H9 (cell line): ENCODE measurements around the gene LCMT1. TPM values are rescaled to one million over a fixed set of nuclear protein-coding genes. Genes with fewer than 3 reads are reported as not detected.

Experiments
- DNase-seq: peaks from one replicate; pipeline ENCODE4 v3.0.0-alpha.2; 2017
- H2AFZ ChIP-seq: one replicate; pipeline ENCODE4 v1.6.1; 2013; ENCODE audit warnings: mild to moderate bottlenecking, low read length, control low read depth, moderate library complexity
- H2AK5ac ChIP-seq: 2 replicates; pipeline ENCODE4 v1.6.1; 2013; ENCODE audit warnings: low read length, control low read depth, mixed read lengths; ENCODE audit not compliant: insufficient read length
- H2BK120ac ChIP-seq: one replicate; pipeline ENCODE4 v1.6.1; 2013; ENCODE audit warnings: low read depth, mild to moderate bottlenecking, low read length, control low read depth, inconsistent platforms; ENCODE audit not compliant: poor library complexity, severe bottlenecking
- H2BK12ac ChIP-seq: 2 replicates; pipeline ENCODE4 v1.6.1; 2013; ENCODE audit warnings: low read length, control low read depth, mixed read lengths, low read depth; ENCODE audit not compliant: insufficient read length
- H2BK15ac ChIP-seq: 2 replicates; pipeline ENCODE4 v1.6.1; 2013; ENCODE audit warnings: low read depth, low read length, control low read depth
- H2BK20ac ChIP-seq: one replicate; pipeline ENCODE4 v1.6.1; 2013; ENCODE audit warnings: low read depth, mild to moderate bottlenecking, low read length, control low read depth, inconsistent platforms; ENCODE audit not compliant: poor library complexity, severe bottlenecking
- H2BK5ac ChIP-seq: 2 replicates; pipeline ENCODE4 v1.6.1; 2013; ENCODE audit warnings: low read length, control low read depth, mixed read lengths; ENCODE audit not compliant: insufficient read length
- H3K14ac ChIP-seq: 2 replicates; pipeline ENCODE4 v1.6.1; 2013; ENCODE audit warnings: low read length, control low read depth; ENCODE audit not compliant: insufficient read depth
- H3K18ac ChIP-seq: 2 replicates; pipeline ENCODE4 v1.6.1; 2013; ENCODE audit warnings: low read depth, mild to moderate bottlenecking, mixed read lengths, low read length, control low read depth; ENCODE audit not compliant: insufficient read length
- H3K23ac ChIP-seq: 2 replicates; pipeline ENCODE4 v1.6.1; 2013; ENCODE audit warnings: low read length, control low read depth, mixed read lengths, low read depth; ENCODE audit not compliant: insufficient read length
- H3K23me2 ChIP-seq: 2 replicates; pipeline ENCODE4 v1.6.1; 2013; ENCODE audit warnings: low read depth, mild to moderate bottlenecking, mixed read lengths, low read length, control low read depth; ENCODE audit not compliant: insufficient read length, poor library complexity, severe bottlenecking
- H3K27ac ChIP-seq: 2 replicates; pipeline ENCODE4 v1.5.1; 2013; ENCODE audit warnings: low read length, control low read depth, mixed read lengths, low read depth; ENCODE audit not compliant: insufficient read length
- H3K27me3 ChIP-seq: 2 replicates; pipeline ENCODE4 v1.6.1; 2013; ENCODE audit warnings: low read length, control low read depth, inconsistent platforms; ENCODE audit not compliant: insufficient read depth
- H3K4ac ChIP-seq: 2 replicates; pipeline ENCODE4 v1.6.1; 2013; ENCODE audit warnings: low read depth, mild to moderate bottlenecking, control low read depth, inconsistent platforms, low read length, moderate library complexity
- H3K4me1 ChIP-seq: 2 replicates; pipeline ENCODE4 v1.6.1; 2013; ENCODE audit warnings: low read length, control low read depth, inconsistent platforms; ENCODE audit not compliant: insufficient read depth
- H3K4me2 ChIP-seq: 2 replicates; pipeline ENCODE4 v1.6.1; 2013; ENCODE audit warnings: low read length, control low read depth, mixed read lengths; ENCODE audit not compliant: insufficient read length, insufficient read depth
- H3K56ac ChIP-seq: 2 replicates; pipeline ENCODE4 v1.6.1; 2013; ENCODE audit warnings: low read depth, mild to moderate bottlenecking, mixed read lengths, low read length, control low read depth; ENCODE audit not compliant: insufficient read length
- H3K79me1 ChIP-seq: 2 replicates; pipeline ENCODE4 v1.6.1; 2013; ENCODE audit warnings: low read depth, mild to moderate bottlenecking, moderate library complexity, low read length, control low read depth, inconsistent platforms; ENCODE audit not compliant: insufficient read depth, poor library complexity, severe bottlenecking
- H3K79me2 ChIP-seq: 2 replicates; pipeline ENCODE4 v1.6.1; 2013; ENCODE audit warnings: low read length, control low read depth, inconsistent platforms; ENCODE audit not compliant: insufficient read depth
- H3K9ac ChIP-seq: 2 replicates; pipeline ENCODE4 v1.6.1; 2013; ENCODE audit warnings: low read length, control low read depth, mixed read lengths; ENCODE audit not compliant: insufficient read length; ENCODE audit errors: extremely low read depth
- H3K9me3 ChIP-seq: one replicate; pipeline ENCODE4 v1.6.1; 2013; ENCODE audit warnings: low read depth, low read length, inconsistent platforms; ENCODE audit not compliant: control insufficient read depth
- H3T11ph ChIP-seq: one replicate; pipeline ENCODE4 v1.6.1; 2013; ENCODE audit warnings: mild to moderate bottlenecking, low read length, control low read depth, inconsistent platforms
- H4K20me1 ChIP-seq: one replicate; pipeline ENCODE4 v1.6.1; 2013; ENCODE audit not compliant: control insufficient read depth, insufficient read length, insufficient read depth
- H4K5ac ChIP-seq: 2 replicates; pipeline ENCODE4 v1.6.1; 2013; ENCODE audit warnings: low read depth, mild to moderate bottlenecking, mixed read lengths, low read length, control low read depth; ENCODE audit not compliant: insufficient read length
- H4K8ac ChIP-seq: replicated peaks from 2 replicates; pipeline ENCODE4 v1.6.1; 2013; ENCODE audit warnings: low read length, control low read depth, mixed read lengths, low read depth; ENCODE audit not compliant: insufficient read length
- H4K91ac ChIP-seq: 2 replicates; pipeline ENCODE4 v1.6.1; 2013; ENCODE audit warnings: low read depth, mild to moderate bottlenecking, moderate library complexity, mixed read lengths, low read length, control low read depth; ENCODE audit not compliant: insufficient read length
- H3K27ac Mint-ChIP-seq, 3 experiments: 2 replicates in 2 of 3; 3 replicates in 1 of 3; pipeline ENCODE4 v1.8.0; 2020 to 2021; ENCODE audit warnings: mixed read lengths in 3 of 3, mild to moderate bottlenecking in 1 of 3, moderate library complexity in 1 of 3
- H3K27me3 Mint-ChIP-seq: 2 replicates; pipeline ENCODE4 v1.8.0; 2021; ENCODE audit warnings: low read depth, mild to moderate bottlenecking, moderate library complexity, mixed read lengths
- H3K36me3 Mint-ChIP-seq, 3 experiments: 2 replicates in 2 of 3; 3 replicates in 1 of 3; pipeline ENCODE4 v1.8.0; 2020 to 2021; ENCODE audit warnings: low read depth in 3 of 3, mixed read lengths in 3 of 3; ENCODE audit not compliant: insufficient read depth in 1 of 3
- H3K4me1 Mint-ChIP-seq, 2 experiments: 2 replicates each; pipeline ENCODE4 v1.8.0; 2020; ENCODE audit warnings: mixed read lengths in 2 of 2
- H3K4me3 Mint-ChIP-seq, 2 experiments: 2 replicates in 1 of 2; 3 replicates in 1 of 2; pipeline ENCODE4 v1.8.0; 2020 to 2021; ENCODE audit warnings: mild to moderate bottlenecking in 2 of 2, mixed read lengths in 2 of 2, moderate library complexity in 1 of 2
- H3K9me3 Mint-ChIP-seq, 2 experiments: 2 replicates in 1 of 2; 3 replicates in 1 of 2; pipeline ENCODE4 v1.8.0; 2020; ENCODE audit warnings: mild to moderate bottlenecking in 2 of 2, mixed read lengths in 2 of 2, moderate library complexity in 1 of 2
- CTCF ChIP-seq: fragments of 200-600 bp; sonication (generic); conservative IDR thresholded peaks from 3 replicates; pipeline ENCODE4 v1.8.0; 2021; ENCODE audit warnings: antibody characterized with exemption, mild to moderate bottlenecking
- WGBS: extraction: QIAGEN DNeasy Blood & Tissue Kit; methylation state at CpG from one replicate; pipeline ENCODE4 v1.1.7; 2013; ENCODE audit warnings: missing lambda C conversion rate, low lambda C conversion rate, mixed read lengths; ENCODE audit not compliant: insufficient read length; ENCODE audit errors: extremely low coverage; 5-methylcytosine and 5-hydroxymethylcytosine counted together
- total RNA-seq: library from RNA; stranded (reverse); gene quantifications from 2 replicates; pipeline ENCODE4 v1.2.1, GENCODE V29; 2021

The LCMT1 gene
- total RNA-seq, 1 experiment from 2014 or later = 81.2 TPM

- H2BK5ac ChIP-seq = no peak overlapping the region
- no peak overlapping the region for H4K91ac ChIP-seq
- peaks cover 5% of the 10 kb centered on the region for H3K79me1 ChIP-seq
- no peak overlapping the region for H3K4ac ChIP-seq
- Mint-ChIP-seq H3K36me3 (peaks cover 0 to 10% (median 8%) of the 10 kb centered on the region in 3 experiments; a peak in 5 of 7 replicates), H3K27ac (no peak overlapping the region), H3K4me3 (no peak overlapping the region), H3K9me3 (no peaks in the 10 kb centered on the region), H3K27me3 (no peaks in the 10 kb centered on the region), H3K4me1 (peaks cover 0 to 3% of the 10 kb centered on the region in 2 experiments; a peak in 1 of 4 replicates)
- no peaks in the 10 kb centered on the region for H3K23me2 ChIP-seq
- H2BK120ac ChIP-seq = no peak overlapping the region
- no CpG with 5 or more reads among the region's 6 CpGs for WGBS
- no peak overlapping the region for H2AK5ac ChIP-seq
- no peak overlapping the region for H2AFZ ChIP-seq
- H4K20me1 ChIP-seq = no peaks in the 10 kb centered on the region
- no peak overlapping the region for H3K27ac ChIP-seq
- H3K27me3 ChIP-seq = no peaks in the 10 kb centered on the region
- no peak overlapping the region for H3K4me2 ChIP-seq
- H2BK20ac ChIP-seq = no peak overlapping the region
- H3K18ac ChIP-seq = no peak overlapping the region
- H3K56ac ChIP-seq = no peak overlapping the region
- H4K5ac ChIP-seq = no peak overlapping the region
- H2BK15ac ChIP-seq = no peak overlapping the region
- H2BK12ac ChIP-seq = no peak overlapping the region
- H4K8ac ChIP-seq = no peak overlapping the region
- no peak overlapping the region for H3K23ac ChIP-seq
- H3K9ac ChIP-seq = no peak overlapping the region
- H3K4me1 ChIP-seq = no peaks in the 10 kb centered on the region
- DNase-seq = no peak
- TF ChIP-seq CTCF = no peak
- H3T11ph ChIP-seq = no peak overlapping the region
- H3K9me3 ChIP-seq = no peaks in the 10 kb centered on the region
- H3K79me2 ChIP-seq = peaks cover 9% of the 10 kb centered on the region; the same call in 1 of the 2 replicates
- no peak overlapping the region for H3K14ac ChIP-seq
Measured at GRCh38 chr16:25121824-25122600, 10.5 kb downstream of the LCMT1 start.
